Activated gamma-delta T cell treated with anti-CD3 and anti-CD28 coated beads, Interleukin-2, amount 50 U/mL, for 16 hours (primary cell): Measurements from ENCODE around the gene MAPRE2.
"Not testable (repeated sequence)": the region's sequence is repeated elsewhere in the genome, so short reads cannot be mapped to it uniquely, and the experiment has no call there.

Experiments used
- DNase-seq: peaks from one replicate; pipeline ENCODE4 v3.0.0-alpha.2; 2020; ENCODE audit warnings: low read depth

MAPRE2 gene

DNA sequence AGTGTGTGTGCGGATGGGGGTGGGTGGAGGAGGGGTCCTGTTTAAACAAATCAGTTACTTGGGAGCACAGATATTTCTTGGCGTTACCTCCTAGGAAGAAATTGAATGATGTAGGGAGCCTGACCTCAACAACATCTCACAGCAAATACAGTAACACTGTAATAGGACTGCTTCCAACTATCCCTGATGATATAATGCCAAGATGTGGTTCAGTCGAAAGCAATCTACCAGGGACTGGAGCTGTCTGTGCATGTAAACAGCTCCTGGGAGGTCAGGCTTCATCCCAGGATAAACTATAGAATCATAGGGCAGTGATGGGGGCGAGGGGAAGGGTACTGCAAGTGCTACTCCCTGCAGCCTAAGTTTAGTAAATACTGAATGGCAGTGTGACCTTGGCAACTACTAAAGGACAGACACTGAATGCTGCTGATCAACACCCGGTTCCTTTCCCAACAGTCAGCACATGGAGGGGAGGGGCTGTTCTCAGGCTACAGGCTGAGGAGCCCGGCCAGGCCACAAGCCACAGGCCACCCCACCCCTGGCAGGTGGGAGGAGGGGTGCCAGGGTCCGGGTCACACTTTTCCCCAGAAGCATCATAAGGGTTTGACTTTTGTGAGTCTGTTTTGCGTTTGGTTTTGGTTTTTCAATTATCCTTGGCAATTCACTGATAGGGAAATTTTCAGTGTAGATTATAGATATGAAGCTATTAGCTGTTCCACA is 114.3 kb downstream of the MAPRE2 start:
- no peak for DNase-seq

GRCh38 chr18:35157181-35157580 is 116.0 kb downstream of the MAPRE2 start:
- DNase-seq = no peak

GRCh38 chr18:35158728-35159450 is 117.7 kb downstream of the MAPRE2 start:
- DNase-seq = no peak

GRCh38 chr18:35159782-35160181 is 118.6 kb downstream of the MAPRE2 start:
- no peak for DNase-seq

GRCh38 chr18:35161485-35161884 is 120.3 kb downstream of the MAPRE2 start:
- no peak for DNase-seq

- no peak for DNase-seq
These were observed 120.7 kb downstream of the MAPRE2 start for GRCh38 chr18:35161934-35162333.

DNA sequence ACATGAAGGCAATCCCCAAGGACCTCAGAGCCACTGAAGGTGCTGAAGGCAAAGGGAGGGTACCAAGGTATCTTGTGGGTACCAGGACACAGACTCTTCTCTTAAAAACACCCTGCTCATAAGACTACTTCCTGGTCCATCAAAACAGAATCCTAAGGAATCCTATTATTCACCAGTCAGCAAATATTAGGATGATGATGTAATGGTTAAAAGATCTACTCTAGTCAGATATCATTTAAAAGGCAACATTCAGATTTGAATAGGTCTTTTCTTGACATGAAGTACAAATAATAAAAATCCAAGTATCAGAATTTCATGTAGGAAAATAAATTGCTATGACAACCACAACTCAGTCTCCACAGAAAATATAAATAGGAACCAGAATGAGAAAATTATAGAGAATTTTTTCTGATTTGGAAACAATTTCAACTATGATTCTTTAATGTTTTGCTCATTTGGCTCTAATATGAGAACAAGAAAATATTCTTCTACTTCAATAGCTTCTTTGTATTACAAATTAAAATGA is 121.9 kb downstream of the MAPRE2 start:
- no peak for DNase-seq

- DNase-seq = no peak
These were observed 122.5 kb downstream of the MAPRE2 start for GRCh38 chr18:35163721-35164120.

GRCh38 chr18:35164133-35164532 is 122.9 kb downstream of the MAPRE2 start:
- DNase-seq = no peak

DNA sequence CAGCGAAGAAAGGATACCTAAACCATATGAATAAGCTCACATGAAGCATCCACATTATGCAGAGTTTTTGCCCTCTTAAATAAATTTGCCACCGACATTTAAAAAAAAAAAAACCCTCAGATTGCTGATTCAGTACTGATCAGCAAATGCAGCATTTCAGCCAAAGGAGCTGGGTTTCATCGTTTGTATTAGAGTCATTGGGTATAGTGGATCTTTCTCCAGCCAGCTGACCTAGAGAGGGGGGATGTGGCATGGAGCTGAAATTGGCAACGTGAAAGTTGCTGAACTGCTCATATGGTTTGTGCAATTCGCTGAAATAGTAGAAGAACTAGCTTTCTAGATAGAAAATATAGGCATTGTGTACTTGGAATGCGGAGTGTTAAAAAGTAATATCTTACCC is 126.1 kb downstream of the MAPRE2 start:
- DNase-seq = no peak

GRCh38 chr18:35167857-35168256 is 126.6 kb downstream of the MAPRE2 start:
- no peak for DNase-seq

GRCh38 chr18:35170323-35170722 is 129.1 kb downstream of the MAPRE2 start:
- not testable (repeated sequence) for DNase-seq

- DNase-seq = no peak
These were observed 130.2 kb downstream of the MAPRE2 start for GRCh38 chr18:35171315-35171987.

DNA sequence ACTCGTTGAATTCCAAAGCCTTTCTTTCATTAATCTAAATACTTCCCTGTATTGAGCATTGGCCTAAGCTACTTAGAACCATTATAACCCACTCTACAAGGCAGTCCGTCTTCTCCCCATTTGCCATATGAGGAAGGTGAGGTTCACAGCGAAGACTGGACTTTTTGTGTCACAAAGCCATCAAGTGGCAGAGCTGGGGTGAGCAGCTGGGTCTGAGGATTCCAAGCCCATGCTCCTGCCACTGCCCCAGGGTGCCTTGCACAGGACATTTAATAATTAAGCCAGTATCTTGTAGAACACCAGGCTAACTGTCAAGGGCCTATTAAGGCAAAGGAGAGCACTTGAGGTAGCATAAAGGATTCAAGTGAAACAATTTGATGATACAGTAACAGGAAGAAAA is 130.8 kb downstream of the MAPRE2 start:
- no peak for DNase-seq

- DNase-seq = no peak
These were observed 131.3 kb downstream of the MAPRE2 start for GRCh38 chr18:35172451-35173035.

DNA sequence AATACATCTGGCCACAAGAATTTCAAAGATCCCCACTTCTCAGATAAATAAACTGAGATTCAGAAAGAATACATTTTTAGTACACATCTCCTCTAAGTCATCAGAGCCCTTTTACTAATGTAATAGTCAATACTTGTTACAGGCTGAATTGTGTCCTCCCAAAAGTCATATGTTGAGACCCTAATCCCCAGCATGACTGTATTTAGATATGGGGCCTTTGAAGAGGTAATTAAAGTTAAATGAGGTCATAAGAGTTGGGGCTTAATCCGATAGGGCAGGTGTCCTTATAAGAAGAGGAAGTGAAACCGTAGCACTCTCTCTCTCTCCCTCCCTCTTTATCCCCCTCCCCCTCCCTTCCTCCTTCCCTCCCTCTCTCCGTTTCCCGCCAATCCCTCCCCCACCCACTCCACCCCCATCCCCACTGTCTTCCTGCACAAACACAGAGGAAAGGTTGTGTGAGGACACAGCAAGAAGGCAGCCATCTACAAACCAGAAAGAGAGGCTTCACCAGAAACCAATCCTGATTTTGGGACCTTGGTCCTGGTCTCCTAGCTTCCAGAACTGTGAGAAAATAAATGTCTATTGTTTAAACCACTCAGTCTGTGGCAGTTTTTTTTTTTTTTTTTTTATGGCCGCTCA is 133.0 kb downstream of the MAPRE2 start:
- no peak for DNase-seq

- no peak for DNase-seq
These were observed 133.5 kb downstream of the MAPRE2 start for GRCh38 chr18:35174745-35175144.

- DNase-seq = no peak
These were observed 135.7 kb downstream of the MAPRE2 start for GRCh38 chr18:35176925-35177324.

DNA sequence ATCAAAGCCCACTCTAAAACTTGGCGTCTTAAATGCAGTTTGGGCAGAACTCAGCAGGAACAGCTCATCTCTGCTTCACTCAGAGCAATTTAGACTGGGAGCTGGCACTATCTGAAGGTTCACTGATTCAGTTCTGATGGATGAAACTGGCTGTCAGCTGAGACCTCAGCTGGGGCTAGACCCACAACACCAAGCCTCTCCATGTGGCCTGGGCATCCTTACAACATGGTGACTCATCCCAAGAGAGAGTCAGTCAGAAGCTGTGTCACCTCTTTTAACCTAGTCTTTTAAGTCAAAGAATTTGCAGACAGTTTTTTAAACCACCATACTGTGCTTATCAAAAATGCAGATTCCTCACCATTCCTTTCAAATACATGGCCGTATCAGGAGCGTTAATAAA is 137.0 kb downstream of the MAPRE2 start:
- DNase-seq = no peak

- no peak for DNase-seq
These were observed 138.7 kb downstream of the MAPRE2 start for GRCh38 chr18:35179906-35180305.

GRCh38 chr18:35180455-35180854 is 139.2 kb downstream of the MAPRE2 start:
- no peak for DNase-seq

DNA sequence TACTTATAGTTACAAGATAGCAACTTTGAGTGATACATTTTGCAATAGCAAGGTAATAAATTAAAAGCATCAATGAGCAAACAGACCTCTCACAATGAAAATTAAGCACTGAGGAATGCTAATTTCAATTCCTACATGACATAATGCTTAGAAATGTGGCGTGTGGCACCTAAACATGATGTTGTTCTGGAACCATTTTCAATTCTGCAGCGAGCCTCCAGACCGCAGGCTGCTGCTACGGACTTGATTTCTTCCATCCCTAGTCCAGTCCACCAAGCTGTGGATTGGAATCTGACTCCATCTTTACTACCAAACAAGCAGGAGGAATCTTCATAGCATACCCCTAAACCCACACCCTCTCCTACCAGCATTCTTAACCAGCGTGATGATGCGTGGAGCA is 140.9 kb downstream of the MAPRE2 start:
- DNase-seq = no peak
